Measurements from ENCODE around the gene TOPAZ1. TPM values are rescaled to one million over a fixed set of nuclear protein-coding genes. Genes with fewer than 3 reads are reported as not detected.

TOPAZ1 gene
- not detected for total RNA-seq

DNA sequence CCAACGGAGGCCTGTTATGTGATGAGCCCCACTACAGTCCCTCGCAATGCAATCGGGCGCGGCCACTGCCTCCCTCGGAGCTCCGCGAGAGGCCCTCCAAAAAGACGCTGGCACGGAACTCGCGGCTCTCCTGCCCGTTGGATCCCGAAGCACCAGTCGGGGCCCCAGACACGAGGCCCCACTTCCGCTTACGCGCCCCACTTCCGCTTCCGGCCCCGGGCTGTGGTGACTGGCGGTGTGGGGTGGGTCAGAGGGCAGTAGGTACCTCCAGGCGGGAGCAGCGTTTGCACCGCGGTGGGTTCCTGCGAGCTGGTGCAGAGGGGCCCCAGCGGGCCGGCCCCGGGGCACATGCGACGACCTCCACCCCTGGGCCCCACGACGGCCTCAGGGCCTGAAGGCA lies at the start of gene TOPAZ1:
TSS of gene TOPAZ1 (plus strand) at position 181 of the 400 bp plus-strand sequence. CDS start at position 349, 168 bp downstream.

DNA sequence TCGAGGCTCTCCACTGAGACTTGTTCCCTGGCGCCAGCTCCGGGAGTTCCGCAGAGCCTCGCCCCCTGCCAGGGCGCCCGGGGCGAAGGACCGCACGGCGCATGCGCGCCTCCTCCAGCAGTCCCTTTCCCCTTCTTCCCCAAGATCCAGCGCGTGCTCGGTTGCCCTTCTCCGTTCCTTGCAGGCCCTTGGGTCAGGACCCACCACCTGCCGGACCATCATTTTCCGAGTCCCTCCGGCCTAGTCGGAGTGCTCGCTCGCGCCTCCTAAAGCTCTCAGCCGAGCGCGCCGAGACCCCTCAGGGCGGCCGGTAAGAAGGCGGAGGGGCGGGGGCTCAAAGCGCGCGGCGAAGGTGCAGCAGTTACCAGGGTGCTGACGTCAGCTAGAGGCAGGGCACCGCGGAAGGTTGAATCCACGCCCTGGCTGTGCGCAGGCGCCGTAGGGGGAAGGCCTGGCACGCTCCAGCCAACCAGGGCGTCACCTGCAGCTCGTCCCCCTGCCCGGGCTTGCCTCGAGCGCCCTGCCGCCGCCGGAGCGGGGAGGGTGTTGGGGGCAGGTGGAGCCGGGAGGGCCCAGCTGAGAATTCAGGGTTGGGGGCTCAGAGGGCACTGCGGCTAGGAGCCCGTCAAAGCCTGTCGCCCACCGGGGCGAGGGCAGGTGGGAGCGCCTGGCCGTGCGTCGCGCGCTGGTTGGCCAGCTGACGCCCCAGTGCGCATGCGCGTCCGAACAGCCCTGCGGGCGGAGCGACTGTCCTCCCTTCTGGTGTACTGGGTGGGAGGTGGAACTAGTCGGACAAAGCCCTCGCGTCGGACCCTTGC lies 96.5 kb downstream of the TOPAZ1 start, which contains the start of gene TCAIM:
TSS of gene TCAIM (plus strand) at position 757 of the 818 bp plus-strand sequence. CDS start 16,017 bp downstream, outside the sequence.

Other genes with a start within 250 kb of the TOPAZ1 start
- gene TCAIM, start 96.9 kb downstream of the TOPAZ1 start, total RNA-seq, result 10 to 100 TPM; 21.6 to 25.5 TPM
- 1 to 10 TPM; 5.2 to 5.7 TPM for gene ZNF445, start 235.8 kb downstream of the TOPAZ1 start, total RNA-seq